T-helper 2 cell treated with Interferon-gamma antibody and Interleukin-4, amounts not matched to agents 5 μg/mL and 100 μg/mL, for 36 hours (primary cell): ENCODE results near the gene MAP3K14.
"Not testable (repeated sequence)": the region's sequence is repeated elsewhere in the genome, so short reads cannot be mapped to it uniquely, and the experiment has no call there.

Experiments used
- DNase-seq: peaks from one replicate; pipeline ENCODE4 v3.0.0; 2021; ENCODE audit warnings: low spot score
- H3K27ac Mint-ChIP-seq: one replicate; pipeline ENCODE4 v1.8.0; 2021; ENCODE audit warnings: mild to moderate bottlenecking, mixed read lengths
- H3K27me3 Mint-ChIP-seq: one replicate; pipeline ENCODE4 v1.8.0; 2021; ENCODE audit warnings: low read depth, mixed read lengths
- H3K36me3 Mint-ChIP-seq: one replicate; pipeline ENCODE4 v1.8.0; 2021; ENCODE audit warnings: low read depth, mixed read lengths
- H3K4me1 Mint-ChIP-seq: one replicate; pipeline ENCODE4 v1.8.0; 2021; ENCODE audit warnings: low read depth, mixed read lengths
- H3K4me3 Mint-ChIP-seq: one replicate; pipeline ENCODE4 v1.8.0; 2022; ENCODE audit warnings: mild to moderate bottlenecking, moderate library complexity, mixed read lengths
- H3K9me3 Mint-ChIP-seq: one replicate; pipeline ENCODE4 v1.8.0; 2021; ENCODE audit warnings: mixed read lengths

Gene MAP3K14

DNA sequence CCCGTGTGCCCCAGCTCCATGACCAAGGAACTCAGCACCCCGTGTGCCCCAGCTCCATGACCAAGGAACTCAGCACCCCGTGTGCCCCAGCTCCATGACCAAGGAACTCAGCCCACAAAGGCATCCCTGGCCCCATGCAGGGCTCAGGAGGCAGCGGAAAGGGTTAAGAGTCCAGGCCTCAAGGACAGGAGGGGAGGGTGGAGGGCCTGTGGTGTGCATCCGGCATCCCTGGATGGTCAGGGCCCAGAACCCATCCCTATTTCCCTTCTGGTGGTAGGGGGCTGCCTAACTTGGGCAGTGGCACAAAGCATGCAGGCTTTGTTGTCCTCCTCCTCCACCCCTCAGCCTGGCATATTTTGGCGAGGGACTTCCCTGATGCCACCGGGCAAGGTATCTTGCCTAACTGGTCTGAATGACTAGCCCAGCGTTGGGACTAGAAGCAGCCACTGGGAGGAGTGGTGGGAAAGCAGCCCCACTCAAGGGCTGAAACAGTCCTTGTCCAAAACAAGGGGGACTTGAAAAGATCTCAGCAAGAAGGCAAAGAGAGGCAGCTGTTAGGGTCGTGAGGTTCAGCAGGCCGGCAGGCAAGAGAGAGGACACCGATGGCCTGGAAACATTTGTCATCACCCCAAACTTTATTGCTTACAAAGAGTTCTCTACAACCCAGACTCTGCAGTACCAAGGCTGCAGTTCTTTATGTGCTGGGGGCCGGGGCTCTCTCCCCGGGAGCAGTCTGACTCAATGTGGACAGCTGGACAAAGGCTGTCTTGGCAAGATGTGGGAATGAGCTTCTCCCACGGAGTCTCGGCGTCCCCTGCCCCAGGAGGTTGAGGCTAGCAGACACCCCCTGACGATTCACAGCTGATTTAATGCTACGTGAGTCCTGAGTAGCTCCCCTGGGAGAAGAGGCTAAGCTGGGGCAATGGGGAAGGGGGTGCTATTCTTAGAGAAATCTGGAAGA, 54.0 kb downstream of the MAP3K14 start:
- Mint-ChIP-seq H3K27ac (peak overlapping the region; percentile 83), H3K4me3 (peak overlapping the region; percentile 75), H3K27me3 (no peaks in the 10 kb centered on the region), H3K4me1 (peaks cover 12% of the 10 kb centered on the region), H3K36me3 (peaks cover 31% of the 10 kb centered on the region), H3K9me3 (no peaks in the 10 kb centered on the region)
- DNase-seq: no peak

DNA sequence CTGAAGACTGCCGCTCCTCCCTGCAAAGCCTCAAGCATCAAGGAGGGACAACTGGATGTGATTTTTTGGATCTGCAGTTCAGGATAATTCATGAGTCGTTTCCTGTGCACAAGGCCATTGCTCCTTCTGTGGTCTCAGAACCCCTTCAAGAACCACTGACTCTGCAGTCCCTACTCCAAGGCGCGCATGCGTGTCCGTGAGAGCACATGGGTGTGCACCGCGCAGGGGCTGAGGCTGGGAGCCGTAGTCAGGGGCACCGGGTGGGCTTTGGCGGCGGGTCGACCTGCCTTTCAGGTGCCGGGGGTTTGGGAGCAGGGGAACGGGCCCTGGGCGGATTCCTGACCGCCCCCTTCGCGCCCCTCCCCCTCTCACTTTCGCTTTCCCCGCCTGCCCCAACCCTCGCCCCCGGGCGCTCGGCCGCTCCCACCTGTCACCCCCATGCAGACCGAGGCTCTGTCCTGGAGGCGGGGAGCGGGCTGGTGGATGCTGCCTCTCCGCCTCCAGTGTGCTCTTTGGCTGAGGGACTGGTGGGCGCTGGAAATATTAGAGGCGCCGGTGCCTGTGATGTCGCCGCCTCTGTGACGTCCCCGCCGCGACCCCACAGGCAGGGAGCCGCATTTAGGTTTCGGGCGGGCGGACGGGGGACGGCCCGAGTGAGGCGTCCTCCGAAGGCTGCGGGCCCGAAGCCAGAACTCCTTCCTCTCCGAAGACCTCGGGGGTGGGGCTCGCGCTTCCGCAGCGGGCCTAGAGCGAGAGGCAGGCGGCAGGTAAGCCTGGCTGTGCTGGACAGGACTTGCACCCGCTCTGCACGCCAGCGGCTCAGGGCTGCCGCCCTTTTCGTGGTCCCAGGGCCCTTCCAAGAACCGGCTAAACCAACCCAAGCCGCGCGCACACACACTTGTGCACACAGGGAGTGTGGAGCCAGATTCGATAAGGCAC, 55.0 kb downstream of the MAP3K14 start, which contains the start of gene SPATA32:
Gene SPATA32 (minus strand): TSS at position 518 of the 939 bp plus-strand sequence. CDS start 78 bp downstream, at position 440.
- Mint-ChIP-seq H3K27ac (peak within 1 kb of the TSS; percentile 83), H3K4me3 (peak within 1 kb of the TSS; percentile 75), H3K36me3 (peaks cover 23% of the 10 kb centered on the region), H3K9me3 (no peaks in the 10 kb centered on the region), H3K4me1 (peaks cover 17% of the 10 kb centered on the region), H3K27me3 (no peaks in the 10 kb centered on the region)
- DNase-seq: peak; percentile 46

- DNase-seq: no peak
- H3K4me3 Mint-ChIP-seq: no peak overlapping the region
- peaks cover 21% of the 10 kb centered on the region for H3K4me1 Mint-ChIP-seq
- no peaks in the 10 kb centered on the region for H3K9me3 Mint-ChIP-seq
- peak overlapping the region; percentile 16 for H3K27ac Mint-ChIP-seq
- peaks cover 18% of the 10 kb centered on the region for H3K36me3 Mint-ChIP-seq
- no peaks in the 10 kb centered on the region for H3K27me3 Mint-ChIP-seq
These were observed 56.5 kb downstream of the MAP3K14 start for GRCh38 chr17:45260204-45260783.

DNA sequence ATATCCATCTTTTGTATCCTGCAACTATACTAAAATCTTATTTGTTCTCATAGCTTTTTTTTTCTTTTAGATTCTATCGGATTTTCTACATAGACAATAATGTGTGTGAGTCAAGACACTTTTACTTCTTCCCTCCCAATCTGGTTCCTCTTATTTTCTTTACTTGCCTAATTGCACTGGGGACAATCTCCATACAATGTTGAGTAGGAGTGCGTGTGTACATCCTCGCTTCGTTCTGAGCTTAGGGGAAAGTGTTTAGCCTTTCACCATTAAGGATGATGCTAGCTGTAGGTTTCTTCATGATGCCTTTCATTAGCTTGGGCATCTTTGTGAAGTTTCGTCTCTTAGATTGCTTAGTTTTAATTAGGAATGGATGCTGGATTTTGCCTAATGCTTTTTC, 57.8 kb downstream of the MAP3K14 start:
- Mint-ChIP-seq H3K9me3 (no peaks in the 10 kb centered on the region), H3K4me1 (peaks cover 21% of the 10 kb centered on the region), H3K27me3 (no peaks in the 10 kb centered on the region), H3K4me3 (no peak overlapping the region), H3K36me3 (peaks cover 13% of the 10 kb centered on the region), H3K27ac (no peak overlapping the region)
- no peak for DNase-seq

DNA sequence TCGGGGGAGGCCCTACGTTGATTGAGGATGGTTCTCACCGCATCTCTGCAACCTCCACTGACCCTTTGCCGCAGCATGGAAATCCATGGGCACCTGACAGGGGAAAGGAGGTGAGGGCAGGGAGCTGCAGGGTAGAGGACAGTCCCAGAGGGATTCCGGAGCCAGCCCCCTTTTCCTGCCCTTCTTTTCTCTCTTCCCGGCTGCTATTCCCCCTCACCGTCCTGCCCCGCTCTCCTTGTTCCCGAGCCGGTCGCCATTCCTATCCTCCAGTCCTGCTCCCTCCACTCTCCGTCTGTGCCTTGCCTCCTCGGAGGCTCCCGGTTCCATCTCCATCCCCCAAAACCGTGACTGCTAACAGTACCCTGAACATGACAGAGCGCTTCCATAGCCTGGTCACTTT, 59.7 kb downstream of the MAP3K14 start:
- Mint-ChIP-seq H3K9me3 (no peaks in the 10 kb centered on the region), H3K4me1 (peaks cover 26% of the 10 kb centered on the region), H3K36me3 (peaks cover 8% of the 10 kb centered on the region), H3K4me3 (no peak overlapping the region), H3K27ac (peak overlapping the region; percentile 43), H3K27me3 (no peaks in the 10 kb centered on the region)
- no peak for DNase-seq

- Mint-ChIP-seq H3K4me3 (peak overlapping the region; percentile 34), H3K27me3 (no peaks in the 10 kb centered on the region), H3K9me3 (no peaks in the 10 kb centered on the region), H3K4me1 (peaks cover 26% of the 10 kb centered on the region), H3K36me3 (peaks cover 6% of the 10 kb centered on the region), H3K27ac (peak overlapping the region; percentile 22)
- DNase-seq: no peak
These were observed 60.5 kb downstream of the MAP3K14 start for GRCh38 chr17:45256114-45256966.

DNA sequence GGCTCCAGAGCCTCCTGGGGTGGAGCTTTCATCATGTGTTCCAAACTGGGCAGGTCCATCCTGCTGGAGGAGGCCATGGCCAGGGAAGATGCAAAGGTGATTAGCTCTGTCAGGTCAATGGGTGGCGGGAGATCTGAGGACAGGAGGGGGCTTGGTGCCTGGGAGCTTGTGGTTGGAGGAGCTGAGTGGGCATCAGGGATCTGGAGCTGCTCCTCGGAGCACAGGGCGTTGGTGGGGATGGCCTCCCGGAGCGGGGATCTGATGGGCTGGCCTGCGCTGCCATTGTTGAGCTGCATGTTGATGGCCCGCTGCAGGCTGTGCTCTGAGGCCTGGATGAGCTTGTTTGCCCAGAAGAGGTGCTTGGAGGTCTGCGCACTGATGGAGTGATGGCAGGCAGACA, 61.5 kb downstream of the MAP3K14 start:
- Mint-ChIP-seq H3K4me3 (no peak overlapping the region), H3K27me3 (no peaks in the 10 kb centered on the region), H3K36me3 (peaks cover 11% of the 10 kb centered on the region), H3K27ac (peak overlapping the region; percentile 10), H3K4me1 (peaks cover 25% of the 10 kb centered on the region), H3K9me3 (no peaks in the 10 kb centered on the region)
- no peak for DNase-seq

- Mint-ChIP-seq H3K4me3 (no peak overlapping the region), H3K9me3 (no peaks in the 10 kb centered on the region), H3K36me3 (peaks cover 21% of the 10 kb centered on the region), H3K27ac (peak overlapping the region; percentile 27), H3K27me3 (no peaks in the 10 kb centered on the region), H3K4me1 (peaks cover 31% of the 10 kb centered on the region)
- DNase-seq: no peak
These were observed 62.9 kb downstream of the MAP3K14 start for GRCh38 chr17:45253879-45254278.

GRCh38 chr17:45253237-45253636, 63.6 kb downstream of the MAP3K14 start:
- not testable (repeated sequence) for H3K9me3 Mint-ChIP-seq, DNase-seq, H3K27me3 Mint-ChIP-seq, H3K4me3 Mint-ChIP-seq
- Mint-ChIP-seq H3K36me3 (peaks cover 28% of the 10 kb centered on the region), H3K27ac (peak overlapping the region; percentile 28), H3K4me1 (peaks cover 38% of the 10 kb centered on the region)

DNA sequence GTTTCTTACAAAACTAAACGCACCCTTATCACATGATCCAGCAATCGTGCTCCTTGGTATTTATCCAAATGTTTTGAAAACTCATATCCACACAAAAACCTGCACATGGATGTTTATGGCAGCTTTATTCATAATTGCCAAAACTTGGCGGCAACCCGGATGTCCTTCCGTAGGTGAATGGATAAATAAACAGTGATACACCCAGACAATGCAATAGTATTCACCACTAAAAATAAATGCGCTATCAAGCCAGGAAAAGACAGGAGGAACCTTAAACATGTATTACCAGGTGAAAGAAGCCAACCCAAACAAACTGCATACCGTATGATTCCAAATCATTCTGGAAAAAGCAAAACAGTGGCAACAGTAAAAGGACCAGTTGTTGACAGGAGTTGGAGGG, 64.9 kb downstream of the MAP3K14 start:
- H3K9me3 Mint-ChIP-seq: no peaks in the 10 kb centered on the region
- DNase-seq: no peak
- no peak overlapping the region for H3K4me3 Mint-ChIP-seq
- H3K27ac Mint-ChIP-seq: no peak overlapping the region
- H3K27me3 Mint-ChIP-seq: no peaks in the 10 kb centered on the region
- H3K36me3 Mint-ChIP-seq: peaks cover 31% of the 10 kb centered on the region
- peaks cover 38% of the 10 kb centered on the region for H3K4me1 Mint-ChIP-seq

- Mint-ChIP-seq H3K4me1 (peaks cover 46% of the 10 kb centered on the region), H3K4me3 (peak overlapping the region; percentile 84)
- DNase-seq: peak; percentile 76
These were observed 68.5 kb downstream of the MAP3K14 start for GRCh38 chr17:45248132-45248957.

GRCh38 chr17:45247429-45248131, 69.2 kb downstream of the MAP3K14 start:
- H3K4me1 Mint-ChIP-seq: peaks cover 43% of the 10 kb centered on the region
- peak overlapping the region; percentile 85 for H3K4me3 Mint-ChIP-seq
- peak overlapping the region; percentile 94 for H3K27ac Mint-ChIP-seq
- H3K27me3 Mint-ChIP-seq: no peaks in the 10 kb centered on the region
- H3K36me3 Mint-ChIP-seq: peaks cover 60% of the 10 kb centered on the region
- no peaks in the 10 kb centered on the region for H3K9me3 Mint-ChIP-seq
- peak; percentile 97 for DNase-seq

More at GRCh38 chr17:45248132-45248957, 68.5 kb downstream of the MAP3K14 start:
- no peaks in the 10 kb centered on the region for H3K9me3 Mint-ChIP-seq
- H3K27ac Mint-ChIP-seq: peak overlapping the region; percentile 85
- no peaks in the 10 kb centered on the region for H3K27me3 Mint-ChIP-seq
- peaks cover 55% of the 10 kb centered on the region for H3K36me3 Mint-ChIP-seq
